ENCODE data around the gene POLG2. TPM values are rescaled to one million over a fixed set of nuclear protein-coding genes. Genes with fewer than 3 reads are reported as not detected.

Gene POLG2
- total RNA-seq, 2 experiments from 2014 or later, result 22.9 to 51.1 TPM

- POLR2A ChIA-PET, result interaction anchor here (0.6 kb wide), 1 partner anchor 47 kb away, joined by 5 read pairs; no protein-coding TSS in a partner anchor
These were observed 40.1 kb upstream of the POLG2 start for GRCh38 chr17:64536913-64537312.

GRCh38 chr17:64535357-64535756 lies 38.5 kb upstream of the POLG2 start:
- H3K36me3 ChIP-seq (ENCODE audit: insufficient read depth, low read length), result peaks cover 100% of the 10 kb centered on the region
- CTCF ChIA-PET (ENCODE audit: unreplicated experiment), result interaction anchor here (0.5 kb wide), 1 partner anchor 15 kb away, joined by 4 read pairs; no protein-coding TSS in a partner anchor

More at GRCh38 chr17:64536913-64537312, 40.1 kb upstream of the POLG2 start:
- Histone ChIP-seq H3K36me3 (ENCODE audit: insufficient read depth, low read length) (peaks cover 90% of the 10 kb centered on the region), H2AFZ (ENCODE audit: low read length) (no peak overlapping the region), H3K27ac (ENCODE audit: low read depth, low read length, poor library complexity, severe bottlenecking) (no peak overlapping the region), H3K9me2 (ENCODE audit: insufficient read depth, low read length) (no peaks in the 10 kb centered on the region), H3K4me2 (ENCODE audit: low read length) (no peak overlapping the region), H4K20me1 (ENCODE audit: insufficient read depth, low read length) (no peaks in the 10 kb centered on the region), H3K4me3 (ENCODE audit: low read depth, low read length, poor library complexity, severe bottlenecking) (no peak overlapping the region), H3K9me3 (ENCODE audit: low read length) (no peaks in the 10 kb centered on the region), H3K79me2 (ENCODE audit: insufficient read depth, low read depth, low read length) (no peaks in the 10 kb centered on the region), H3K4me1 (ENCODE audit: insufficient read depth, low read length, poor library complexity, severe bottlenecking) (no peaks in the 10 kb centered on the region)
- CTCF ChIA-PET (ENCODE audit: unreplicated experiment), result no interaction called here
- no peak for DNase-seq (ENCODE audit: low spot score)
- no peak for TF ChIP-seq EZH2phosphoT487 (IDR thresholded peaks at IDR 0.05; ENCODE audit: borderline replicate concordance, low read depth, low read length)
- TF ChIP-seq CTCF (conservative IDR thresholded peaks at IDR 0.05; ENCODE audit: low read length), result no peak
- intact Hi-C loops (cut with micrococcal nuclease; ENCODE audit: unreplicated experiment), result loop anchor here (5.0 kb wide), 1 partner anchor 110 kb away; no protein-coding TSS in a partner anchor
- BruUV-seq (replicated peaks), result no TSS peak

GRCh38 chr17:64534187-64534586 lies 37.3 kb upstream of the POLG2 start:
- intact Hi-C loops (cut with micrococcal nuclease; ENCODE audit: unreplicated experiment), result no loop called here
- no TSS peak for BruUV-seq (replicated peaks)
- POLR2A ChIA-PET, result interaction anchor here (0.8 to 1.7 kb wide), 2 partner anchors 12 to 36 kb away, joined by 4 to 6 read pairs; no protein-coding TSS in a partner anchor
- H3K4me3 ChIP-seq (ENCODE audit: low read depth, low read length, poor library complexity, severe bottlenecking), result no peak overlapping the region
- no peaks in the 10 kb centered on the region for H4K20me1 ChIP-seq (ENCODE audit: insufficient read depth, low read length)
- DNase-seq (ENCODE audit: low spot score), result peak; percentile 20
- H3K27ac ChIP-seq (ENCODE audit: low read depth, low read length, poor library complexity, severe bottlenecking), result no peak overlapping the region
- H3K9me3 ChIP-seq (ENCODE audit: low read length), result no peaks in the 10 kb centered on the region
- peaks cover 100% of the 10 kb centered on the region for H3K36me3 ChIP-seq (ENCODE audit: insufficient read depth, low read length)
- TF ChIP-seq CTCF (conservative IDR thresholded peaks at IDR 0.05; ENCODE audit: low read length) (peak; percentile 48), EZH2phosphoT487 (IDR thresholded peaks at IDR 0.05; ENCODE audit: borderline replicate concordance, low read depth, low read length) (no peak)
- no peaks in the 10 kb centered on the region for H3K4me1 ChIP-seq (ENCODE audit: insufficient read depth, low read length, poor library complexity, severe bottlenecking)
- H3K79me2 ChIP-seq (ENCODE audit: insufficient read depth, low read depth, low read length), result no peaks in the 10 kb centered on the region
- H3K4me2 ChIP-seq (ENCODE audit: low read length), result no peak overlapping the region
- H3K9me2 ChIP-seq (ENCODE audit: insufficient read depth, low read length), result no peaks in the 10 kb centered on the region
- CTCF ChIA-PET (ENCODE audit: unreplicated experiment), result interaction anchor here (0.5 kb wide), 1 partner anchor 399 kb away, joined by 4 read pairs; no protein-coding TSS in a partner anchor
- H2AFZ ChIP-seq (ENCODE audit: low read length), result no peak overlapping the region

More at GRCh38 chr17:64535357-64535756, 38.5 kb upstream of the POLG2 start:
- intact Hi-C loops (cut with micrococcal nuclease; ENCODE audit: unreplicated experiment), result loop anchor here (5.0 kb wide), 1 partner anchor 112 kb away; no protein-coding TSS in a partner anchor
- H2AFZ ChIP-seq (ENCODE audit: low read length), result no peak overlapping the region
- H3K27ac ChIP-seq (ENCODE audit: low read depth, low read length, poor library complexity, severe bottlenecking), result no peak overlapping the region
- H3K79me2 ChIP-seq (ENCODE audit: insufficient read depth, low read depth, low read length), result no peaks in the 10 kb centered on the region
- DNase-seq (ENCODE audit: low spot score), result no peak
- no peak for TF ChIP-seq EZH2phosphoT487 (IDR thresholded peaks at IDR 0.05; ENCODE audit: borderline replicate concordance, low read depth, low read length)
- no TSS peak for BruUV-seq (replicated peaks)
- H3K9me2 ChIP-seq (ENCODE audit: insufficient read depth, low read length), result no peaks in the 10 kb centered on the region
- H3K4me3 ChIP-seq (ENCODE audit: low read depth, low read length, poor library complexity, severe bottlenecking), result no peak overlapping the region
- POLR2A ChIA-PET, result interaction anchor here (0.6 kb wide), 1 partner anchor 67 kb away, joined by 3 read pairs; no protein-coding TSS in a partner anchor
- no peaks in the 10 kb centered on the region for H4K20me1 ChIP-seq (ENCODE audit: insufficient read depth, low read length)
- no peaks in the 10 kb centered on the region for H3K4me1 ChIP-seq (ENCODE audit: insufficient read depth, low read length, poor library complexity, severe bottlenecking)
- H3K9me3 ChIP-seq (ENCODE audit: low read length), result no peaks in the 10 kb centered on the region
- no peak overlapping the region for H3K4me2 ChIP-seq (ENCODE audit: low read length)

Data from OCI-LY7 (cell line).